Endodermal cell (in vitro differentiated cells): Measurements from ENCODE around the gene TMEM63A. TPM values are rescaled to one million over a fixed set of nuclear protein-coding genes. Genes with fewer than 3 reads are reported as not detected.

Source experiments
- DNase-seq: peaks from one replicate; pipeline ENCODE4 v3.0.0-alpha.2; 2017
- H3K27ac ChIP-seq: 2 replicates; pipeline ENCODE4 v1.5.1; 2013; ENCODE audit warnings: mild to moderate bottlenecking, low read depth, low read length, moderate library complexity
- H3K27me3 ChIP-seq: 2 replicates; pipeline ENCODE4 v1.6.1; 2013; ENCODE audit warnings: mild to moderate bottlenecking, low read length, moderate library complexity; ENCODE audit not compliant: insufficient read depth, control insufficient read depth, poor library complexity, severe bottlenecking
- H3K36me3 ChIP-seq: 2 replicates; pipeline ENCODE4 v1.7.0; 2013; ENCODE audit warnings: mild to moderate bottlenecking, low read length, moderate library complexity; ENCODE audit not compliant: control insufficient read depth, insufficient read depth
- H3K4me1 ChIP-seq: one replicate; pipeline ENCODE4 v1.7.0; 2013; ENCODE audit warnings: low read length; ENCODE audit not compliant: control insufficient read depth, insufficient read depth
- H3K4me3 ChIP-seq: 2 replicates; pipeline ENCODE4 v1.5.1; 2013; ENCODE audit warnings: mild to moderate bottlenecking, low read length, moderate library complexity
- H3K9ac ChIP-seq: 2 replicates; pipeline ENCODE4 v1.6.1; 2013; ENCODE audit warnings: mild to moderate bottlenecking, low read length, moderate library complexity; ENCODE audit not compliant: poor library complexity, severe bottlenecking; ENCODE audit errors: extremely low read depth
- H3K9me3 ChIP-seq: 2 replicates; pipeline ENCODE4 v1.6.1; 2013; ENCODE audit warnings: mild to moderate bottlenecking, low read length, moderate library complexity; ENCODE audit not compliant: control insufficient read depth
- H3K27ac Mint-ChIP-seq: 2 replicates; pipeline ENCODE4 v1.8.0; 2020; ENCODE audit warnings: mixed read lengths
- H3K27me3 Mint-ChIP-seq: 2 replicates; pipeline ENCODE4 v1.8.0; 2021; ENCODE audit warnings: mild to moderate bottlenecking, mixed read lengths; ENCODE audit not compliant: insufficient read depth
- H3K36me3 Mint-ChIP-seq: 2 replicates; pipeline ENCODE4 v1.8.0; 2020; ENCODE audit warnings: low read depth, mixed read lengths
- H3K4me1 Mint-ChIP-seq: 2 replicates; pipeline ENCODE4 v1.8.0; 2020; ENCODE audit warnings: mixed read lengths
- H3K4me3 Mint-ChIP-seq: 2 replicates; pipeline ENCODE4 v1.8.0; 2020; ENCODE audit warnings: mild to moderate bottlenecking, moderate library complexity, mixed read lengths
- H3K9me3 Mint-ChIP-seq: 2 replicates; pipeline ENCODE4 v1.8.0; 2020; ENCODE audit warnings: mild to moderate bottlenecking, mixed read lengths
- WGBS, 2 experiments: methylation state at CpG; one replicate each; pipeline versions ENCODE4 v1.1.5 to v1.1.7; 2013; ENCODE audit warnings: missing lambda C conversion rate in 2 of 2, mixed read lengths in 1 of 2; ENCODE audit not compliant: insufficient coverage in 1 of 2, insufficient read length in 1 of 2; 5-methylcytosine and 5-hydroxymethylcytosine counted together
- total RNA-seq, 2 donors: library from RNA; stranded (reverse); fragmentation: NEBNext Ultra II Directional in 1 of 2; extraction: Animal tissue kit (Norgen Biotek cat#: 25700) in 1 of 2; gene quantifications; 2 replicates in 1 of 2; 3 replicates in 1 of 2; pipeline ENCODE4 v1.2.1, GENCODE V29; 2021
- TF ChIP-seq, protein P1 (sequence below): fragments of 200-600 bp; sonication (generic); conservative IDR thresholded peaks from 2 replicates; pipeline ENCODE4 v1.5.0; 2021; ENCODE audit warnings: antibody characterized with exemption, mild to moderate bottlenecking

TMEM63A gene
- total RNA-seq, 2 donors from 2014 or later, result 194 to 232 TPM

DNA sequence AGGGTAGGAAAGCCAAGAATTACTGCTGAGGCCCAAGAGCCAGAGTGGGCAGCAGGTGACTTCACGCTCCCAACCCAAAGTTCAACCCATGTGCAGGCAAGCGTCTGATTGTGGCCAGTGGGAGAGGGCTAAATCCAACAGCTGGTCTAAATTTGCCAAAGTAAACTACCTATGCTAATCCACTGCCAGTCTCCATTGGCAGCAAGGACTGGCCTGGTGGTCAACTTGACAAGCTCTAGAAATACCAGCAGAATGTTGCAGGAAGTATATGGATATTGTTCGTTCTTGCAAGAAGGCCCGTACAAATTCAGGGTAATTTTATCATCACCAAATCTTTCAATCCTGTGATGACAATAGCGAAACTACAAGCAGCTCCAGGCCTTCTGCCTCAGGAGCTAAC, 1.5 kb downstream of the TMEM63A start:
- WGBS, 2 experiments, result 74 to 80% methylated on average over 3 to 5 of the region's 5 CpGs

DNA sequence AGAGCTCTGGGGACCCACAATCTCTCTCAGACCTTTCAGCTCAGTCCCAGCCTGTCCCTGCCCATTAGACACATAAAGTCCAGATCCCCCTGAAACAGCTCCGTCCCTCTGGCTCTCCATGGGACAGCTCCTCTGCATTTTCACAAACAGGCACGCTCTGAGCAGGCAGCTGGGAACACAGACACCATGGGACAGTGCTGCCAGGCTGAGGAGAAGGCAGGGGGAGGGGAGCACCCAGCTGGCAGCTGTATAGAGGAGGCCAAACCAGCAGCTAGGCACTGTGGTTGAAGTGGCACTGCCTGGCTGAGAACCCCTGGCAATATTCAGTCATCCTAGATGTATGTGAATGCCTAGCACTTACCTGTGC, 2.0 kb downstream of the TMEM63A start:
- Histone ChIP-seq H3K9me3 (no peaks in the 10 kb centered on the region), H3K4me3 (peak overlapping the region; percentile 90), H3K27ac (no peak overlapping the region), H3K4me1 (peaks cover 27% of the 10 kb centered on the region), H3K27me3 (no peaks in the 10 kb centered on the region), H3K9ac (peak overlapping the region; percentile 94), H3K36me3 (peaks cover 44% of the 10 kb centered on the region)
- Mint-ChIP-seq H3K27ac (peak overlapping the region; percentile 98), H3K4me3 (peak overlapping the region; percentile 87), H3K9me3 (no peaks in the 10 kb centered on the region), H3K4me1 (peaks cover 53% of the 10 kb centered on the region), H3K36me3 (peaks cover 22% of the 10 kb centered on the region), H3K27me3 (no peaks in the 10 kb centered on the region)
- WGBS, 2 experiments, result 20 to 81% methylated on average over 1 to 2 of the region's 2 CpGs
- no peak for DNase-seq
- TF ChIP-seq, protein P1, sequence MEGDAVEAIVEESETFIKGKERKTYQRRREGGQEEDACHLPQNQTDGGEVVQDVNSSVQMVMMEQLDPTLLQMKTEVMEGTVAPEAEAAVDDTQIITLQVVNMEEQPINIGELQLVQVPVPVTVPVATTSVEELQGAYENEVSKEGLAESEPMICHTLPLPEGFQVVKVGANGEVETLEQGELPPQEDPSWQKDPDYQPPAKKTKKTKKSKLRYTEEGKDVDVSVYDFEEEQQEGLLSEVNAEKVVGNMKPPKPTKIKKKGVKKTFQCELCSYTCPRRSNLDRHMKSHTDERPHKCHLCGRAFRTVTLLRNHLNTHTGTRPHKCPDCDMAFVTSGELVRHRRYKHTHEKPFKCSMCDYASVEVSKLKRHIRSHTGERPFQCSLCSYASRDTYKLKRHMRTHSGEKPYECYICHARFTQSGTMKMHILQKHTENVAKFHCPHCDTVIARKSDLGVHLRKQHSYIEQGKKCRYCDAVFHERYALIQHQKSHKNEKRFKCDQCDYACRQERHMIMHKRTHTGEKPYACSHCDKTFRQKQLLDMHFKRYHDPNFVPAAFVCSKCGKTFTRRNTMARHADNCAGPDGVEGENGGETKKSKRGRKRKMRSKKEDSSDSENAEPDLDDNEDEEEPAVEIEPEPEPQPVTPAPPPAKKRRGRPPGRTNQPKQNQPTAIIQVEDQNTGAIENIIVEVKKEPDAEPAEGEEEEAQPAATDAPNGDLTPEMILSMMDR, result no peak

More for the DNA sequence above, 1.5 kb downstream of the TMEM63A start:
- no peaks in the 10 kb centered on the region for H3K9me3 Mint-ChIP-seq
- no peaks in the 10 kb centered on the region for H3K27me3 ChIP-seq
- DNase-seq, result no peak
- no peaks in the 10 kb centered on the region for H3K27me3 Mint-ChIP-seq
- peaks cover 40% of the 10 kb centered on the region for H3K36me3 ChIP-seq
- H3K27ac Mint-ChIP-seq, result peak overlapping the region; percentile 98
- peak overlapping the region; percentile 90 for H3K4me3 ChIP-seq
- no peak overlapping the region for H3K27ac ChIP-seq
- peaks cover 27% of the 10 kb centered on the region for H3K4me1 ChIP-seq
- H3K9ac ChIP-seq, result peak overlapping the region; percentile 94
- TF ChIP-seq, protein P1, result no peak
- H3K9me3 ChIP-seq, result no peaks in the 10 kb centered on the region
- peaks cover 53% of the 10 kb centered on the region for H3K4me1 Mint-ChIP-seq
- peaks cover 19% of the 10 kb centered on the region for H3K36me3 Mint-ChIP-seq
- H3K4me3 Mint-ChIP-seq, result peak overlapping the region; percentile 87

GRCh38 chr1:225879521-225880221, 2.5 kb downstream of the TMEM63A start:
- Mint-ChIP-seq H3K36me3 (peaks cover 26% of the 10 kb centered on the region), H3K27me3 (no peaks in the 10 kb centered on the region), H3K4me3 (peak overlapping the region; percentile 87), H3K4me1 (peaks cover 53% of the 10 kb centered on the region), H3K9me3 (no peaks in the 10 kb centered on the region), H3K27ac (peak overlapping the region; percentile 98)
- TF ChIP-seq, protein P1, result no peak
- DNase-seq, result no peak
- peaks cover 48% of the 10 kb centered on the region for H3K36me3 ChIP-seq
- H3K27ac ChIP-seq, result no peak overlapping the region
- H3K9me3 ChIP-seq, result no peaks in the 10 kb centered on the region
- peak overlapping the region; percentile 94 for H3K9ac ChIP-seq
- H3K27me3 ChIP-seq, result no peaks in the 10 kb centered on the region
- H3K4me1 ChIP-seq, result peaks cover 27% of the 10 kb centered on the region
- WGBS, 2 experiments, result 78 to 80% methylated on average over 3 to 7 of the region's 8 CpGs
- peak overlapping the region; percentile 90 for H3K4me3 ChIP-seq
